Mucosa of descending colon (tissue), 3 donors: ENCODE results near the gene RELL1. TPM values are rescaled to one million over a fixed set of nuclear protein-coding genes. Genes with fewer than 3 reads are reported as not detected.

ENCODE experiments used
- ATAC-seq: fragments of 200-7000 bp; cut with Tn5 transposase; one replicate; pipeline ENCODE4 v1.9.1; 2020; ENCODE audit warnings: mild to moderate bottlenecking, moderate library complexity
- DNase-seq, 3 donors: peaks; one replicate each; pipeline ENCODE4 v3.0.0-alpha.2; 2020
- H3K36me3 ChIP-seq: fragments of 200-600 bp; one replicate; pipeline ENCODE4 v1.8.0; 2021; ENCODE audit warnings: low read depth, mild to moderate bottlenecking
- H3K4me1 ChIP-seq: fragments of 200-600 bp; one replicate; pipeline ENCODE4 v1.8.0; 2021; ENCODE audit warnings: low read depth, mild to moderate bottlenecking
- H3K4me3 ChIP-seq: fragments of 200-600 bp; one replicate; pipeline ENCODE4 v1.8.0; 2021; ENCODE audit warnings: mild to moderate bottlenecking
- H3K9me3 ChIP-seq: fragments of 200-600 bp; one replicate; pipeline ENCODE4 v1.8.0; 2021; ENCODE audit warnings: mild to moderate bottlenecking
- intact Hi-C, 2 donors: fragments of 100-400 bp; cut with DNase I in 1 of 2; cut with micrococcal nuclease in 1 of 2; formaldehyde crosslinking; loops; one replicate each; pipeline versions ENCODE4 v1.11.0 to v1.11.1; 2022; cut with DNase I, micrococcal nuclease
- total RNA-seq, 3 donors: library from RNA; stranded (reverse); fragmentation: NEBNext Ultra II Directional in 2 of 3; extraction: Animal tissue kit (Norgen Biotek cat#: 25700) in 2 of 3; gene quantifications; one replicate each; pipeline versions ENCODE4 v1.2.1 to v1.2.4, GENCODE V29; 2021 to 2023
- TF ChIP-seq, protein P1 (sequence below): fragments of 200-600 bp; IDR thresholded peaks from one replicate; pipeline ENCODE4 v1.8.0; 2022; ENCODE audit warnings: antibody characterized with exemption, mild to moderate bottlenecking
- donor health status: DM: no; HTN: no; CAD: no; lungs with moderate emphysema.
- donor health status: DM: no; HTN: no; CAD: no.
- donor health status: DM: no; HTN: yes; CAD: no.

Gene RELL1
- total RNA-seq, 3 donors from 2014 or later = 50.5 to 75.2 (median 68.8) TPM

DNA sequence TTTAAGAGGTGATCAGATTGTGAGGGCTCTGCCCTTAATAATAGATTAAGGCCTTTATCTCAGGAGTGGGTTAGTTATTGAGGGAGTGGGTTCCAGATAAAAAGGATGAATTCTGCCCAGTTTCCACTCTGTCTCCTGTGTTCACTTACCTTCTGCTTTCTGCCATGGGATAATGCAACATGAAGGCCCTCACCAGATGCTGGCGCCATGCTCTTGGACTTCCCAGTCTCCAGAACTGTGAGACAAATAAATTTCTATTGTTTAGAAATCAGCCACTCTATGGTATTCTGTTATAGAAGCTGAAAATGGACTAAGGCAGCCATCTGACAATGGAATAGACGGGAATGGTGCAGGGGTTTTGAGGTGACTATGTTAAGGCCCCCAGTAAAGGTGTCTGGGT is 6.9 kb upstream of the RELL1 start:
- no peak for DNase-seq
- intact Hi-C loops = no loop called here
- TF ChIP-seq, protein P1, sequence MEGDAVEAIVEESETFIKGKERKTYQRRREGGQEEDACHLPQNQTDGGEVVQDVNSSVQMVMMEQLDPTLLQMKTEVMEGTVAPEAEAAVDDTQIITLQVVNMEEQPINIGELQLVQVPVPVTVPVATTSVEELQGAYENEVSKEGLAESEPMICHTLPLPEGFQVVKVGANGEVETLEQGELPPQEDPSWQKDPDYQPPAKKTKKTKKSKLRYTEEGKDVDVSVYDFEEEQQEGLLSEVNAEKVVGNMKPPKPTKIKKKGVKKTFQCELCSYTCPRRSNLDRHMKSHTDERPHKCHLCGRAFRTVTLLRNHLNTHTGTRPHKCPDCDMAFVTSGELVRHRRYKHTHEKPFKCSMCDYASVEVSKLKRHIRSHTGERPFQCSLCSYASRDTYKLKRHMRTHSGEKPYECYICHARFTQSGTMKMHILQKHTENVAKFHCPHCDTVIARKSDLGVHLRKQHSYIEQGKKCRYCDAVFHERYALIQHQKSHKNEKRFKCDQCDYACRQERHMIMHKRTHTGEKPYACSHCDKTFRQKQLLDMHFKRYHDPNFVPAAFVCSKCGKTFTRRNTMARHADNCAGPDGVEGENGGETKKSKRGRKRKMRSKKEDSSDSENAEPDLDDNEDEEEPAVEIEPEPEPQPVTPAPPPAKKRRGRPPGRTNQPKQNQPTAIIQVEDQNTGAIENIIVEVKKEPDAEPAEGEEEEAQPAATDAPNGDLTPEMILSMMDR = no peak
- no peak for ATAC-seq
- Histone ChIP-seq H3K9me3 (no peaks in the 10 kb centered on the region), H3K36me3 (no peaks in the 10 kb centered on the region), H3K4me3 (no peak overlapping the region), H3K4me1 (no peaks in the 10 kb centered on the region)

DNA sequence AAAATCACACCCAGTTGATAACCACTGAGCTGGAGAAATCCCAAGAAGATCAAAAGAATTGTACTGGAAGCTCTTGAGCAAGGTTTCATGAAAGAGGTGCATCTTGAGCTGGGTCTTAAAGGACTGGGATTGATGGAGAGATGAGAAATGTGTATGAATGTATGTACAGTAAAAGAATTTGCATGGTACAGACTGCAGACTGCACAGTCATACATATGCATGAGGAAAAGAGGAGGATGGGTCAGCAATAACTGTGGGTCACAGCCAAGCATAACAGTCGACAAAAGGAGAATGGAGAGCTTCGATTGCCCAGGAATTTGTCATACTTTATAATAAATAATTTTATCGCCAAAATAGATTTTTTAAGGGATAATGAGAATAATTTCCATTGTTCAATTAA is 4.8 kb upstream of the RELL1 start:
- H3K4me3 ChIP-seq = no peak overlapping the region
- TF ChIP-seq, protein P1 = no peak
- no peaks in the 10 kb centered on the region for H3K9me3 ChIP-seq
- DNase-seq (no peak), ATAC-seq (no peak)
- H3K4me1 ChIP-seq = peaks cover 4% of the 10 kb centered on the region
- intact Hi-C loops = no loop called here
- H3K36me3 ChIP-seq = no peaks in the 10 kb centered on the region

DNA sequence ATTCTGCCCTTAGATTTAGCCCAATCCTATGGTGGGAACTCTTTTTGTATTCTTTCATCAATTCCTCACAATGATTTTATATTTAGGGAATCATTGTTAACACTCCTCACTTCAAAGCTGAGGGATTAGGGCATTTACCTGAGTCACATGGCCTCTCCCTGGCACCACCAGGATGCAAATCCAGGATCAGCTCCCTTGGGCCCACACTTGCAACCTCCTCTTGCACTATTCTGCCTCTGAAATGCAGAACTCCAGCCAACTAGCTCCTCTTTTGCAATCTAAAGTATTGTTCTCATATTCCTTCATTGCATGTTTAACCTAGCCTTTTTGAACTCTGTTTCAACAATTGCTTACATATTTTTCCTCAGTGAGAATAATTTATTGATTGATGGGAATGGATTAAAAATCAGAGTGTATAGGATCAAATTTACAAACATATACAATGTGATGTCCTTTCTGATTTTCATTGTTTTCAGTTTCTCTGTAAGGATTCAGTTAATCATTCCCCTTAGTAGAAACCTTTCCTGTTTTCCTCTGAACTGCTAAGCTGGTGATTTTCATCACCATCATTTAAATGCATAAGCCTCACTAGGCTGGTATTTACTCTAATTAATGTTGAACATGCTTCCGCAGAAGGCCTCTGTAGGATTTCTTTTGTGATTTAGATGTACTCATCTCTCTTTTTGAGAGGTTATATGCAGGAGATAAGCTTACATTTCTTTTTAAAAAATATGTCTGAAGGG is 3.3 kb upstream of the RELL1 start:
- H3K4me1 ChIP-seq = peaks cover 10% of the 10 kb centered on the region
- intact Hi-C loops = no loop called here
- no peaks in the 10 kb centered on the region for H3K36me3 ChIP-seq
- H3K9me3 ChIP-seq = no peaks in the 10 kb centered on the region
- TF ChIP-seq, protein P1 = no peak
- DNase-seq = no peak
- H3K4me3 ChIP-seq = no peak overlapping the region
- ATAC-seq = no peak

DNA sequence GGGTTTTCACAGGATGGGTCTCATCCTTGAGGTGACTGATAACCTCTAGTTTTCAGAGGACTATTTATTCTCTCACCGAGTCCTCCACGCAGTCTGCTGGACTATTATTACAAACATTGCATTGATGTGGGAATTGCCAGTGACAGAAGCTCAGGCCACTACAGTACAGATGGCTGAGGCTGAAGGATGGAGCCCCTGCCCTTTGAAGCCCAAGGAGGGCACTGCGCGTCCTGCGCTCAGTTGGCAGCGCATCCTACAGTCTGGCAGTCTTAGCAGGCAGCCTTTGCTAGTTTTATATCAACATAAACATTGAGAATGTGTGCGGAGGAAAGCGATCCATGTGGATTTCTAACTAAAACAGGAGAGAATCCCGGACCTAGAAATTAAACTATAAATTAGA is 1.5 kb upstream of the RELL1 start:
- TF ChIP-seq, protein P1 = no peak
- no peak for DNase-seq
- intact Hi-C loops = no loop called here
- Histone ChIP-seq H3K9me3 (no peaks in the 10 kb centered on the region), H3K4me1 (peaks cover 26% of the 10 kb centered on the region), H3K36me3 (no peaks in the 10 kb centered on the region), H3K4me3 (no peak overlapping the region)
- no peak for ATAC-seq

DNA sequence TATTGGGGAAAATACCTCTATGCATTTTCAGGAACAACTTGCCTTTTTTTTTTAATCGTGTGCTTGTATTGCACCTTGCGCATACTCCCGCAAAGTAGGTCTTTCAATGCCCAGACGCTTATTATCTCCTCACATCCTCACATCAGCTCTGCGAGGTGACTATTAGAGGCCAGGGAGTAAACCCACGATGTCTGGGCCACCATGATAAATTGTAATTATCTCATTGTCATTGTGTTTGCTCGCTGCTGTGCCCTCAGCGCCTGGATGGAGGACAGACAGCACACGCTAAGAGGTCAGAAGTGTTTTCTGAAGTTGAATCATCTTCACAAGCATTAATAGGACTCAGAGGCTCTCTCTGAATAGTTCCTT is 1.0 kb upstream of the RELL1 start:
- ATAC-seq = no peak
- Histone ChIP-seq H3K9me3 (no peaks in the 10 kb centered on the region), H3K36me3 (no peaks in the 10 kb centered on the region), H3K4me3 (no peak overlapping the region), H3K4me1 (peaks cover 26% of the 10 kb centered on the region)
- TF ChIP-seq, protein P1 = no peak
- intact Hi-C loops = no loop called here
- DNase-seq = no peak
